CD8-positive, alpha-beta memory T cell (primary cell): ENCODE measurements around the gene TNIP1. TPM values are rescaled to one million over a fixed set of nuclear protein-coding genes. Genes with fewer than 3 reads are reported as not detected.

Experiments used
- polyA plus RNA-seq: library from polyadenylated mRNA; unstranded; fragments of 300-500 nt; fragmentation: Illumina TruSeq; gene quantifications from one replicate; pipeline ENCODE4 v1.2.3, GENCODE V29; 2021
- total RNA-seq, 2 experiments: library from RNA; stranded (reverse); gene quantifications; one replicate each; pipeline ENCODE4 v1.2.3, GENCODE V29; 2021

TNIP1 gene
- total and polyA plus RNA-seq, 3 experiments from 2014 or later = 62.4 to 213 (median 212) TPM

Other genes with a start within 250 kb of the TNIP1 start
- gene IRGM, start 234.5 kb downstream of the TNIP1 start, total RNA-seq = 1 to 10 TPM in 1 of 2 experiments, under 1 TPM in 1; 0.53 to 1.1 TPM
- 4.0 TPM for gene IRGM, start 234.5 kb downstream of the TNIP1 start, polyA plus RNA-seq
- gene ZNF300, start 176.1 kb downstream of the TNIP1 start, total RNA-seq = under 1 TPM; 0.58 to 0.72 TPM
- gene ZNF300, start 176.1 kb downstream of the TNIP1 start, polyA plus RNA-seq = 1.2 TPM
- not detected for gene GPX3, start 60.4 kb downstream of the TNIP1 start, total RNA-seq
- gene GPX3, start 60.4 kb downstream of the TNIP1 start, polyA plus RNA-seq = 0.63 TPM
- gene ANXA6, start 76.7 kb upstream of the TNIP1 start, total RNA-seq = 100 to 1,000 TPM; 452 to 459 TPM
- 351 TPM for gene ANXA6, start 76.7 kb upstream of the TNIP1 start, polyA plus RNA-seq
- gene CCDC69, start 143.1 kb upstream of the TNIP1 start, total RNA-seq = 10 to 100 TPM; 47.9 to 50.5 TPM
- 134 TPM for gene CCDC69, start 143.1 kb upstream of the TNIP1 start, polyA plus RNA-seq
- 10 to 100 TPM; 12.7 to 14.9 TPM for gene GM2A, start 172.2 kb upstream of the TNIP1 start, total RNA-seq
- 4.7 TPM for gene GM2A, start 172.2 kb upstream of the TNIP1 start, polyA plus RNA-seq
- gene SLC36A3, start 222.7 kb upstream of the TNIP1 start, total RNA-seq = not detected
- gene SLC36A3, start 222.7 kb upstream of the TNIP1 start, polyA plus RNA-seq = not detected